GM06990 (cell line): ENCODE measurements around the gene SOX5.

Source experiments
- DNase-seq: peaks from one replicate; pipeline ENCODE4 v3.0.0-alpha.2; 2011; ENCODE audit not compliant: insufficient read length; ENCODE audit errors: extremely low read depth
- H3K27me3 ChIP-seq: replicated peaks from 2 replicates; pipeline ENCODE4 v1.6.0; 2011; ENCODE audit warnings: low read length; ENCODE audit not compliant: control insufficient read depth, insufficient read depth
- H3K36me3 ChIP-seq: 2 replicates; pipeline ENCODE4 v1.5.1; 2011; ENCODE audit warnings: low read length; ENCODE audit not compliant: control insufficient read depth, insufficient read depth
- H3K4me3 ChIP-seq: replicated peaks from 2 replicates; pipeline ENCODE4 v1.5.1; 2011; ENCODE audit warnings: low read depth, mild to moderate bottlenecking, control low read depth, low read length
- CTCF ChIP-seq: IDR thresholded peaks from 2 replicates; pipeline ENCODE4 v1.5.1; 2011; ENCODE audit warnings: low read length, control low read depth, mild to moderate bottlenecking, inconsistent platforms; ENCODE audit not compliant: insufficient read depth, poor library complexity, severe bottlenecking

Gene SOX5

DNA sequence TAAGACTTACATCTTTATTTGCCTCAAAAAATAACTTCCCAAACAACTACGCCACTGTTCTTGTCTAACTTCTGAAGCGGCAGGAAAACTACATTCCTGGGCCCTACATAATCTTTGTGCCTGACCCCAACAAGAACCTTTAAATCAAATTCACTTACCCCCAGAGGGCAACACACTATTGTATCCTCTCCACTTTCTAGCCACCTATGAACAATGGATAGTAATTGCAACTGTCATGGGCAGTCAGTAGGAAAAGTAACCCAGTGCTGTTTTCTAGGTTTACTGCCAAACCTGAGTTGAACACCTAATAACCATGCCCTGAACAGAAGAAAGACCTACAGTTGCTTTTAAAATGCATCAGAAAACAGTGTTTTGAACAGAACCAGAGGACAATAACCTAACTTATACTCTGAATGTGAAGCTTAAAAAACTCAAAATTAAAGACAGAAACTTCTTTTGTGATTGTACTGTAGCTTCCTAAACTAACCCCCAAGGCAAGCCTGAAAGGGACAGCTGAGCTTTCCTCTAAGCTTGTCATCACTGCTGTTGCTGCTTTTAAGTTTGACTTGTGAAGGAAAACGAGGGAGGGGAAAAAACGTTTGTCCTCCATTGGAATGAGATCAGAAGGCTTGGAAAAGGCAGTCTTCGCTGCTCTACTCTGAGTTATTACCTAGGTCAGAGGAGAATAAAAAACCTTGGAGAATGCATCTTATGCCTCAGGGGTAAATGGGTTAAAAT is 195.7 kb downstream of the SOX5 start:
- TF ChIP-seq CTCF, result no peak
- no peak overlapping the region for H3K4me3 ChIP-seq
- no peaks in the 10 kb centered on the region for H3K27me3 ChIP-seq
- no peaks in the 10 kb centered on the region for H3K36me3 ChIP-seq
- no peak for DNase-seq

- Histone ChIP-seq H3K36me3 (no peaks in the 10 kb centered on the region), H3K4me3 (no peak overlapping the region), H3K27me3 (no peaks in the 10 kb centered on the region)
- no peak for TF ChIP-seq CTCF
- no peak for DNase-seq
Observed at GRCh38 chr12:23752245-23752644, 197.2 kb downstream of the SOX5 start.

- H3K4me3 ChIP-seq, result no peak overlapping the region
- no peak for DNase-seq
- no peak for TF ChIP-seq CTCF
- no peaks in the 10 kb centered on the region for H3K27me3 ChIP-seq
- H3K36me3 ChIP-seq, result no peaks in the 10 kb centered on the region
Observed at GRCh38 chr12:23751641-23752040, 197.8 kb downstream of the SOX5 start.

DNA sequence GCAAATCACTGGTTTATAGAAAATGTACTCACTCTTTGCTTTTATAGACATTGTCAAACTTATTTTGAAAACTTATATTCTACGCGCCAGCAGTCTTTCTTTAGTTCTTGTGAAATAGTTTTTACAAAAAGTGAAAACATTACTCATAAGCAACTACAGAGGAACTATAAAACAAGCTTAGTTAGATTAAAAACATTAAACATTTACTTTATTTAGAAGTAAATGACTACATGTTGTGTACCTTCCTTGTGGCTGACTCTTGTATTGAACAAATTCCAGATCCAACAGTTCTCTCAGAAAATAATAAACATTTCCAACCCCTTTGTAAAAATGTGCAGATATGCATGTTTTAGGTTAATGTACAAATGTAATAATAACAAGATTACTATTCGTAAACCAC is 198.5 kb downstream of the SOX5 start:
- no peak for DNase-seq
- Histone ChIP-seq H3K4me3 (no peak overlapping the region), H3K36me3 (no peaks in the 10 kb centered on the region), H3K27me3 (no peaks in the 10 kb centered on the region)
- no peak for TF ChIP-seq CTCF

DNA sequence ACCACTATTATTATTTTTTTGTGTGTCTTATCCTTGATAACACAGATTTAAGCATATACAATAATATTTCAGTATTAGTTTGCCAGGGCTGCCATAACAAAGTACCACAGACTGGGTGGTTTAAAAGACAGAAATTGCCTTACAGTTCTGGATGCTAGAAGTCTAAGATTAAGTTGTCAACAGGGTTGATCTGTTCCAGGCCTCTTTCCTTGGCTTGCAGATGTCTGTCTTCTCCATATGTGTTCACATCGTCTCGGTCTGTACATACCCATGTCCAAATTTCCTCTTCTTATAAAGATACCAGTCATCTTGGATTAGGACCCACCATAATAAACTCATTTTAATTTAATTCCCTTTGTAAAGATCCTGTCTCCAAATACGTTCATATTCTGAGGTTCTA is 204.8 kb downstream of the SOX5 start:
- no peak for DNase-seq

More for the DNA sequence above, 204.8 kb downstream of the SOX5 start:
- H3K4me3 ChIP-seq, result no peak overlapping the region
- TF ChIP-seq CTCF, result no peak
- H3K27me3 ChIP-seq, result no peaks in the 10 kb centered on the region
- H3K36me3 ChIP-seq, result no peaks in the 10 kb centered on the region
